ENCODE data around the gene CARD10. TPM values are rescaled to one million over a fixed set of nuclear protein-coding genes. Genes with fewer than 3 reads are reported as not detected.

The CARD10 gene
- total and polyA plus RNA-seq, 2 of the 8 experiments (the other 6 are each of a cell fraction or from before 2014, with no cell fraction given) = 13.5 to 14.4 TPM

GRCh38 chr22:37502342-37503182 lies 16.7 kb downstream of the CARD10 start:
- Histone ChIP-seq H3K56ac (replicated peaks; ENCODE audit: insufficient read length, low read depth, low read length) (no peak overlapping the region), H3K4me2 (ENCODE audit: insufficient read depth in 1 of 2, low read depth in 2 of 2, low read length in 2 of 2) (no peak overlapping the region), H4K91ac (replicated peaks; ENCODE audit: insufficient read length, low read length) (no peak overlapping the region), H2BK5ac (ENCODE audit: low read depth, low read length) (0 out of 2 replicates have a peak overlapping the region, but pooled peaks have one; percentile 52), H3K27me3 (replicated peaks in 1 of 4; ENCODE audit: control insufficient read depth in 3 of 4, extremely low read depth in 1 of 4, insufficient read depth in 3 of 4, low read length in 3 of 4) (no peaks in the 10 kb centered on the region), H2AK5ac (ENCODE audit: low read depth, low read length) (no peak overlapping the region), H2BK15ac (ENCODE audit: low read length) (no peak overlapping the region), H3K23me2 (ENCODE audit: low read depth, low read length) (no peaks in the 10 kb centered on the region), H3K36me3 (ENCODE audit: control insufficient read depth in 2 of 4, insufficient read depth in 4 of 4, low read length in 3 of 4) (no peaks in the 10 kb centered on the region; a peak in 2 of 8 replicates), H4K20me1 (replicated peaks in 1 of 2; ENCODE audit: control insufficient read depth in 1 of 2, insufficient read depth in 2 of 2, low read length in 2 of 2) (no peaks in the 10 kb centered on the region), H2AFZ (ENCODE audit: low read length) (no peak overlapping the region), H2BK12ac (ENCODE audit: low read depth, low read length) (no peak overlapping the region), H3K4ac (replicated peaks; ENCODE audit: insufficient read length, low read depth, low read length) (no peak overlapping the region), H2BK120ac (replicated peaks; ENCODE audit: low read depth, low read length) (no peak overlapping the region), H3K79me1 (ENCODE audit: low read depth, low read length) (no peaks in the 10 kb centered on the region), H3K79me2 (ENCODE audit: control insufficient read depth in 1 of 2, insufficient read depth in 2 of 2, low read length in 2 of 2) (no peaks in the 10 kb centered on the region), H4K8ac (ENCODE audit: extremely low read depth, insufficient read depth, low read length) (no peak overlapping the region; the same call in 1 of the 2 replicates), H3K23ac (ENCODE audit: insufficient read length) (no peak overlapping the region), H3K9ac (replicated peaks in 1 of 4; ENCODE audit: extremely low read depth in 1 of 4, low read depth in 3 of 4, low read length in 3 of 4) (no peak overlapping the region), H3K18ac (ENCODE audit: extremely low read depth, low read length) (no peak overlapping the region; the same call in 1 of the 2 replicates), H3K14ac (ENCODE audit: insufficient read length) (no peak overlapping the region), H3K4me1 (replicated peaks in 1 of 4; ENCODE audit: control insufficient read depth in 3 of 4, insufficient read depth in 4 of 4, low read length in 3 of 4) (peaks cover 0 to 23% (median 10%) of the 10 kb centered on the region in 4 experiments; a peak in 5 of 7 replicates), H3K9me3 (ENCODE audit: insufficient read depth in 2 of 2, low read depth in 1 of 2, low read length in 1 of 2) (no peaks in the 10 kb centered on the region), H3K4me3 (ENCODE audit: extremely low read depth in 1 of 4, insufficient read depth in 2 of 4, low read depth in 3 of 4, low read length in 4 of 4) (no peak overlapping the region), H4K5ac (ENCODE audit: insufficient read length, low read depth, low read length) (no peak overlapping the region), H2BK20ac (ENCODE audit: low read length) (no peak overlapping the region), H3K27ac (ENCODE audit: low read depth, low read length) (no peak overlapping the region)
- DNase-seq (ENCODE audit: low read depth in 1 of 2, low spot score in 2 of 2) = no peak
- 83% methylated on average over 16 of the region's 16 CpGs; no CpG with 5 or more reads in 1 of the 2 experiments for WGBS, 2 experiments (ENCODE audit: extremely low coverage in 1 of 2, insufficient coverage in 1 of 2, insufficient read length in 1 of 2, insufficient replicate concordance in 2 of 2, low coverage in 1 of 2, low lambda C conversion rate in 2 of 2, missing lambda C conversion rate in 1 of 2)
- POLR2A ChIA-PET (ENCODE audit: partially characterized antibody) = interaction anchor here (1.4 kb wide), 1 partner anchor 14 kb away, joined by 3 read pairs; no protein-coding TSS in a partner anchor
- TF ChIP-seq TBP (IDR thresholded peaks at IDR 0.05; ENCODE audit: low read depth, low read length) = no peak
- TF ChIP-seq SIX5 (IDR thresholded peaks at IDR 0.05; ENCODE audit: low read depth, low read length) = no peak
- TF ChIP-seq BRCA1 (IDR thresholded peaks at IDR 0.05; ENCODE audit: low read depth, low read length) = no peak
- TF ChIP-seq, protein P1, sequence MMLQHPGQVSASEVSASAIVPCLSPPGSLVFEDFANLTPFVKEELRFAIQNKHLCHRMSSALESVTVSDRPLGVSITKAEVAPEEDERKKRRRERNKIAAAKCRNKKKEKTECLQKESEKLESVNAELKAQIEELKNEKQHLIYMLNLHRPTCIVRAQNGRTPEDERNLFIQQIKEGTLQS (IDR thresholded peaks at IDR 0.05; ENCODE audit: insufficient read depth, low read depth, low read length) = no peak
- no peak for TF ChIP-seq SUZ12 (IDR thresholded peaks at IDR 0.05; ENCODE audit: low read length)
- no peak for TF ChIP-seq TAF7 (optimal IDR thresholded peaks at IDR 0.05; ENCODE audit: borderline replicate concordance, low read depth, low read length)
- TF ChIP-seq ASH2L (IDR thresholded peaks at IDR 0.05; ENCODE audit: low read length) = no peak
- TF ChIP-seq SIN3A (conservative IDR thresholded peaks at IDR 0.05 in 1 of 2, IDR thresholded peaks at IDR 0.05 in 1 of 2; ENCODE audit: low read depth in 1 of 2, low read length in 2 of 2) = no peak
- no peak for FAIRE-seq
- CTCF ChIA-PET (ENCODE audit: partially characterized antibody) = interaction anchor here (0.8 to 7.3 kb wide), 6 partner anchors 9 to 44 kb away, joined by 3 to 45 read pairs (median 4); no protein-coding TSS in a partner anchor
